Activated T-cell treated with anti-CD3 and anti-CD28 coated beads, Interleukin-2, amount 50 U/mL, for 1 hour (primary cell): ENCODE results near the gene ANP32A.
A peak's percentile ranks its signal among the peaks of the same experiment; 100 is the strongest.

Experiments used
- DNase-seq: peaks from one replicate; pipeline ENCODE4 v3.0.0-alpha.2; 2020

ANP32A gene

DNA sequence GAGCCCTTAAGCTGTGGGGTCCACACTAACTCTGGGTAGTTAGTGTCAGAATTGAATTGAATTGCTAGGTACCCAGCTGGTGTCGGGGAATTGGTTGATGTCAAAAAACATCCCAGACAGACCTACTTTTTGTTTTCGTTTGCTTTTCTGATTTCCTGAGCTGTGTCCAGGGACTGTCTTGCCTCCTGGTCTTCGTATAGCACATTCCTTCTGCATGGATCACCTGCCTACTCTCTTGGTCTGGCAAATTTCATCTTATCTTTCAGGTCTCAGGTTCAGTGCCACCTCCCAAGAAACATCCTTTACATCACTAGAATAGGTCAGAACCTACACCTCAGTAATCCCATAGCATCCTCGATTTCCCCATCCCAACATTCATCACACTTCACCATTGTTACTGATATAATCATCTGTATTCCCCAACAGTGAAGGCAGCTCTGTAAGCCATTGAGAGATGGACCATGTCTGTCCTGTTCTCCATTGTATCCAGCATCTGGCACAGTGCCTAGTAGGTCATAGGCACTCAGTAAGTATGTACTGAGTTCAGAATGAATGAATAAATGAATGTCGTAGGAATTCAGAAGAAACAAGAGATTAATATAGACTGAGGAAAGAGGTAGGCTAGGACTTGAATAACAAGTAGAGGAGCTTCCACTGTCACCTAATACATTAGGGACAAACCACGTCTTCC is 81.2 kb downstream of the ANP32A start:
- DNase-seq, result no peak

DNA sequence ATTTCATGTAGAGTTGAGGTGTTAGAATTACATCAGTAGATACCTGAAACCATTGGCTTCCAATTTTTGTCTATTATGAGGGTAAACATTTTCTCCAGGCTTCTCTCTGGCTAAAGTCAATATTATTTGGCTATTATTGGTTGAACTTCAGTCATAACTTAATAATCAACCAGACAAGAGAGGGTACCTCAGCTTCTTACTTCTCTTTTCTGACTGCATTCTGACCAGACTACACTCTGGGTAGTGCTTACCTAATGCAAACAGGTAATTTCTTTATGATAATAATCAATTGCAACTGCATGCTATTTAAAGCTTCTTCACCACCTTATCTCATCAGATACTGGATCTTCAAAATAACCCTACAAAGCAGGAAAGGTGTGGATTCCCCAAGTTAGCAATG is 85.1 kb downstream of the ANP32A start:
- no peak for DNase-seq

DNA sequence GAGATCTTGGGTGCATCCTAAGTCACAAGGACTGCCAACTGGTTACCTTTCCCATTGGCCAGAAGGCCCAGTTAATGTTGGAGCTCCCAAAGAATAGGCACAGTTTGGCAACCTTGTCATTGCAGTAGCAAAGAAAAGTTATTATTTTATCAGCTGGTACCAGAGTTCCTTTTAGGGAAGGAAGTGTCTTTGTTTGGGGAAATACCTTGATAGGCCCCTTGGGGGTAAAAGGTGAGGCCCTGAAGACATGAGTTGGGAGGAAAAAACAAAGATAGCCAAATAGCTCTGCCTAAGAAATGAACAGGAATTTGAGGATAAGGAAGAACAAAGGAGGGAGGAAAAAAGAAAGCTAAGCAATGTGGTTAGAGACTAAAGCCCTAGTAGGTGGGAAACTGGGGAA is 85.8 kb downstream of the ANP32A start:
- no peak for DNase-seq

DNA sequence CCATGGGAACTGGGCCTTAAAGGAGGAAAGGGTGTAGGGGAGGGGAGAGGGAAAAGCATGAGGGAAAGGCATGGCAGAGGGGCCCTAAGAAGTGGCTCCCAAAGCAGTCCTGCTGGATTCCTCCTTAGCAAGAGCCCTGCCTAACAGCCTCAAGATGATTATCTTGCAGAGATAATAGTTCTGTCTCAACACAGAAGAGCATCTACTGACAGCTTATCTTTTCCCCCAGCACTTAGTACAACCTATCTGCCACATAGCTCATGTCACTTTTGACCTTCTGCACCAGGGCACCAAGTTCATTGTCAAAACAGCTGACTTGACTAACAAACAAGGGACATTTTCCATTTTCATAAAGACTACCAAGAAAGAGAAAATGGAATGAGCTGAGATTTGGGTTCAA is 86.3 kb downstream of the ANP32A start:
- no peak for DNase-seq

DNA sequence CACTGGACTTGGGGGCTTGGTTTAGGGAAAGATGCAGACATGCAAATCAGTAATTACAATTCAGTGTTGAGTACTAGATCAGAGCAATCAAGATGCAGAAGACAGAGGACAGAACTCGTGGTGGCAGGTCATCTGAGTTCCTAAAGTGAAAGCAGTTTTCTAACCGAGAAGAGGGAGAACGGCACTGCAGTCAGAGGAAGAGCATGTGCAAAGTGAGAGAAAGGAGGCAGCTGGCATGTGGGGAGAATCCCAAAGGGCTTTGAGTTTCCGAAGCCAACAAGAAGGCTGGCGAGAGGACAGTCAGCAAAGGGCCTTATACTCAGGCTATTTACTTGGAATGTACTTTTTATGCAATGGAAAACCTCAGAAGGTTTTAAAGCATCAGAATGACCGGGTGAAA is 87.0 kb downstream of the ANP32A start:
- no peak for DNase-seq

DNA sequence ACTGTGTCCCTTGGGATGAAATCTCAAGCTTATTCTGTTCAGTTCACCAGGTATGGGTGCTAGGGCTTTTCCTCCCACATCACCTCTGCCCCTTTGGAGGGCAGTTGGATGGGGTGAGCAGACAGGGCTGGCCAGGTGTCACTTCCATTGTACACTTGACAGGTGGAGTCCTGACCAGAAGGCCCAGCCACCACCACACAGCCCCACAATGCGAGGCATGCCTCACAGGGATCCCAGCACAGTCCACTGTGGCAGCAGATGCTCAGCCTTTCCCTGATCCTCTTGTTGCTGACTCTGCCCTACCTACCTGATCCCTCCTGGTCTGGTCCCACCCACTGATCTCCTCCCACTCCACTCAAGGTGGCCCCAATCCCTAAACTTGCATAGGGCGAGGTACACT is 88.2 kb downstream of the ANP32A start:
- no peak for DNase-seq

DNA sequence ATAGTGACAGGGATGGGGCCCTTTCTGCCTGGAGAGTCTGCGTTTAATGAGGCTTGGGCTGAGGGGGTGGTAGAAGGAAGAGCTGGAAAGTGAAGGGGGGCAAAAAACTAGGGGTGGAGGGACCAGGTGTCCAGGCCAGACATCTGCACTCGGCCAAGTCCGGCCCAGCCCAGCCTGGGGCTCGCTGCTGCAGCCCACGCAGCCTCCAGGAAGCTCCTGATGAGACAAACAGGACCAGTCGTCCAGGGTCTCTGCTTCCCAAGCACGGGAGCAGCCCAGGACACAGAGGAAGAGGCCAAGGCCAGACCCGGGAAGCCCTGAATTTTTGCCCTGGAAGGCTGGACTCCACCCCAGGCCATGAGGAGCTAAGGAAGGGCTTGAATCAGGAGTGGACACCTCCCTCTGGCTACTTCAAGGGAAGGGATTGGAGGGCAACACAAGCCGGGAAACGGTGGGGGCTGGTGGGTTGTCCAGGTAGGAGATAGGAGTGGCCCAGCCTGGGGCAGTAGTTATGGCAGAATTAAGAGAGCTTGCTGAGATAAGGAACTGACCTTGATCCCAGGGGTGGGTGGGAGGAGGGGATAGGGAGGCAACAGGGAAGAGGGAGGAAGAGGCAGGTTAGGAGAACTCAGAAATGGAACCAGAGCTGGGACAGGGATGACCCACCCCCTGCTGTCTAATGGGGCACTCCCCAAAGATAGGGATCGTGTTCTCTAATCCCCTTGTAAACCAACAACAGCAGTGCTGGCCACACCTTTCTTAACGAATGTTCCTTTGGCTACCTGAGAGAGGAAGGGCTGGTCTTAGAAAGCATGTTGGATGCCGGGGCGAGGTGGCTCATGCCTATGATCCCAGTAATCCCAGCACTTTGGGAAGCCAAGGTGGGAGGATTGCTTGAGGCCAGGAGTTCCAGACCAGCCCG is 89.5 kb downstream of the ANP32A start:
- DNase-seq, result no peak

DNA sequence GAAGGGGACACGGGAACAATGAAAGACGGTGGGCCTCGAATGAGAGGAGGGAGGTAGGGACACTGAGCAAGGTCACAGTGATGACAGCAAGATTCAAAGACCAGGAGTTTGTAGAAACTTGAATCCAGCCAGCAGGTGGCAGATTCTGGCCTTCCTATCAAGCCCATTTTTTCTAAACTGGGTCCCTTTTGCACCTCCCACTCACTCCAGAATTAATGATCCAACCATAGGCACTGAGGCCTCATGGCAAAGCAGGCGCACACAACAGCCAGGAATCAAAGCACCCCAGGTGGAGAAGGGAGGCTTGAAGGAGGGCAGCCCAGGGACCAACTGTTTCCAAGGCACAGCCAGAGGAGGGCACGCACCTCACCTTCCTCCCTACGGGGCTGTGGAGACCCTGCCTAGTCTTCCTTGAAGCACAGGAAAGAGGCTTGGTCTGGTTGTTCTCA is 90.2 kb downstream of the ANP32A start:
- peak; percentile 27 for DNase-seq

DNA sequence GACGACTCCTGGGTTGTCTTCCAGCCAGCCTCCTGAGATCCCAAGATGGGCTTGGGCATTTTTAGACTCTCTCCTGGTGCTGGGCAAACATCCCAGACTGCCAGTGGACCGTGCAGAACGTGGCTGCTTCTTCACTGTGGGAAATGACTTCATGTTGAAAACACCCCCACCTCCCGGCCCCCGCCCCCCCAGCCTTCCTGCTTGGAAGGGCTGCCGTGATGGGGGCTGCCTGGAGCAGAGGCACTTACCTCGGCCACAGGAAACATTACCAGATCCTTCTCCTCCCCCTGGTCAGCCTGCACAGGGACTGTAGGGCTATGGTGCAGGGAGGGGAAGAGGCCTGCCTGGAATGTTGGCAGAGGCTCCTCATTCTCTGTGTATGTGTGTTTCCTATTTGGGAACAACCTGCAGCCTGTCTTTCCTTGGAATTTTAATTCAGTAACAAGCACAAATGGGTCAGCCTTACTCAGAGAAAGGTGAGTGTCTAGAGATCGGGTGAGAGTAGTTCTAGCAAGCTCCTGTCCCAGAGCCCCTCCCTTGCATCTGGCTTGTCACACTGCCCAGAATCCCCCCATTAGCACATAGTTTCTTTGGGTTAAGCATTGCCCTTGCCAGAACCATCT is 90.8 kb downstream of the ANP32A start:
- DNase-seq, result no peak
